Glutamatergic neuron (in vitro differentiated cells): Measurements from ENCODE around the gene COL6A3. TPM values are rescaled to one million over a fixed set of nuclear protein-coding genes. Genes with fewer than 3 reads are reported as not detected.

ENCODE experiments used
- DNase-seq: peaks from one replicate; pipeline ENCODE4 v3.0.0; 2022
- H3K27ac Mint-ChIP-seq: one replicate; pipeline ENCODE4 v1.8.0; 2020; ENCODE audit warnings: mild to moderate bottlenecking, mixed read lengths, inconsistent platforms; ENCODE audit not compliant: unreplicated experiment
- H3K27me3 Mint-ChIP-seq: one replicate; pipeline ENCODE4 v1.8.0; 2020; ENCODE audit warnings: mild to moderate bottlenecking, moderate library complexity, mixed read lengths, inconsistent platforms; ENCODE audit not compliant: unreplicated experiment
- H3K36me3 Mint-ChIP-seq: one replicate; pipeline ENCODE4 v1.8.0; 2020; ENCODE audit warnings: mild to moderate bottlenecking, mixed read lengths, inconsistent platforms; ENCODE audit not compliant: unreplicated experiment
- H3K4me1 Mint-ChIP-seq: one replicate; pipeline ENCODE4 v1.8.0; 2020; ENCODE audit warnings: mild to moderate bottlenecking, low read depth, mixed read lengths, inconsistent platforms; ENCODE audit not compliant: unreplicated experiment
- H3K4me3 Mint-ChIP-seq: one replicate; pipeline ENCODE4 v1.8.0; 2020; ENCODE audit warnings: mild to moderate bottlenecking, mixed read lengths, inconsistent platforms; ENCODE audit not compliant: unreplicated experiment
- H3K9me3 Mint-ChIP-seq: one replicate; pipeline ENCODE4 v1.8.0; 2020; ENCODE audit warnings: mild to moderate bottlenecking, moderate library complexity, mixed read lengths, inconsistent platforms; ENCODE audit not compliant: unreplicated experiment
- CTCF ChIP-seq: fragments of 200-600 bp; sonication (generic); IDR thresholded peaks from one replicate; pipeline ENCODE4 v1.5.0; 2021; ENCODE audit not compliant: partially characterized antibody, unreplicated experiment
- total RNA-seq: library from RNA; stranded (reverse); fragmentation: NEBNext Ultra II Directional; extraction: Animal tissue kit (Norgen Biotek cat#: 25700); gene quantifications from one replicate; pipeline ENCODE4 v1.2.1, GENCODE V29; 2021; ENCODE audit not compliant: unreplicated experiment

COL6A3 gene
- total RNA-seq, 1 donor from 2014 or later = 0.07 TPM

- peaks cover 3% of the 10 kb centered on the region for H3K27me3 Mint-ChIP-seq
- no peak for DNase-seq
- no peaks in the 10 kb centered on the region for H3K36me3 Mint-ChIP-seq
- H3K4me3 Mint-ChIP-seq = no peak overlapping the region
- H3K4me1 Mint-ChIP-seq = peaks cover 1% of the 10 kb centered on the region
- no peaks in the 10 kb centered on the region for H3K9me3 Mint-ChIP-seq
- no peak overlapping the region for H3K27ac Mint-ChIP-seq
- no peak for TF ChIP-seq CTCF
These were observed 13.8 kb downstream of the COL6A3 start for GRCh38 chr2:237400199-237400598.

GRCh38 chr2:237397072-237397471 is 16.9 kb downstream of the COL6A3 start:
- Mint-ChIP-seq H3K27me3 (peaks cover 3% of the 10 kb centered on the region), H3K9me3 (no peaks in the 10 kb centered on the region), H3K27ac (no peak overlapping the region), H3K4me3 (no peak overlapping the region), H3K36me3 (no peaks in the 10 kb centered on the region), H3K4me1 (no peaks in the 10 kb centered on the region)
- no peak for DNase-seq
- no peak for TF ChIP-seq CTCF

- Mint-ChIP-seq H3K27ac (no peak overlapping the region), H3K4me3 (no peak overlapping the region), H3K9me3 (no peaks in the 10 kb centered on the region), H3K27me3 (no peaks in the 10 kb centered on the region), H3K36me3 (no peaks in the 10 kb centered on the region), H3K4me1 (no peaks in the 10 kb centered on the region)
- DNase-seq = no peak
- TF ChIP-seq CTCF = no peak
These were observed 20.4 kb downstream of the COL6A3 start for GRCh38 chr2:237393523-237393922.

- no peak for TF ChIP-seq CTCF
- H3K4me3 Mint-ChIP-seq = no peak overlapping the region
- H3K4me1 Mint-ChIP-seq = no peaks in the 10 kb centered on the region
- DNase-seq = no peak
- no peaks in the 10 kb centered on the region for H3K27me3 Mint-ChIP-seq
- H3K36me3 Mint-ChIP-seq = no peaks in the 10 kb centered on the region
- no peaks in the 10 kb centered on the region for H3K9me3 Mint-ChIP-seq
- H3K27ac Mint-ChIP-seq = no peak overlapping the region
These were observed 21.8 kb downstream of the COL6A3 start for GRCh38 chr2:237392186-237392585.

GRCh38 chr2:237391140-237391539 is 22.8 kb downstream of the COL6A3 start:
- Mint-ChIP-seq H3K9me3 (no peaks in the 10 kb centered on the region), H3K36me3 (no peaks in the 10 kb centered on the region), H3K4me1 (no peaks in the 10 kb centered on the region), H3K27ac (no peak overlapping the region), H3K4me3 (no peak overlapping the region), H3K27me3 (no peaks in the 10 kb centered on the region)
- DNase-seq = no peak
- TF ChIP-seq CTCF = no peak
